Measurements from ENCODE around the gene TLN1.

- TF ChIP-seq CTCF (IDR thresholded peaks at IDR 0.05) (no peak), POLR2A (IDR thresholded peaks at IDR 0.05) (no peak)
Measured at GRCh38 chr9:35650341-35651158, 81.4 kb downstream of the TLN1 start, which contains the start of gene SIT1.

All from heart left ventricle (tissue), 13 donors.